Uterus (tissue), 2 donors: ENCODE data around the gene CGN.

ENCODE experiments used
- POLR2A ChIP-seq, 2 donors: fragments of 450-650 bp; IDR thresholded peaks; one replicate each; pipeline ENCODE4 v1.6.1; 2016; ENCODE audit warnings: antibody characterized with exemption in 2 of 2, mild to moderate bottlenecking in 1 of 2, moderate library complexity in 1 of 2
- TF ChIP-seq, protein P1 (sequence below), 4 experiments: fragments of 200-600 bp in 2 of 4; fragments of 450-650 bp in 2 of 4; sonication (generic) in 2 of 4; IDR thresholded peaks; one replicate each; pipeline ENCODE4 v1.5.1; 2016 to 2019; ENCODE audit warnings: antibody characterized with exemption in 4 of 4, mild to moderate bottlenecking in 2 of 4, moderate library complexity in 1 of 4

DNA sequence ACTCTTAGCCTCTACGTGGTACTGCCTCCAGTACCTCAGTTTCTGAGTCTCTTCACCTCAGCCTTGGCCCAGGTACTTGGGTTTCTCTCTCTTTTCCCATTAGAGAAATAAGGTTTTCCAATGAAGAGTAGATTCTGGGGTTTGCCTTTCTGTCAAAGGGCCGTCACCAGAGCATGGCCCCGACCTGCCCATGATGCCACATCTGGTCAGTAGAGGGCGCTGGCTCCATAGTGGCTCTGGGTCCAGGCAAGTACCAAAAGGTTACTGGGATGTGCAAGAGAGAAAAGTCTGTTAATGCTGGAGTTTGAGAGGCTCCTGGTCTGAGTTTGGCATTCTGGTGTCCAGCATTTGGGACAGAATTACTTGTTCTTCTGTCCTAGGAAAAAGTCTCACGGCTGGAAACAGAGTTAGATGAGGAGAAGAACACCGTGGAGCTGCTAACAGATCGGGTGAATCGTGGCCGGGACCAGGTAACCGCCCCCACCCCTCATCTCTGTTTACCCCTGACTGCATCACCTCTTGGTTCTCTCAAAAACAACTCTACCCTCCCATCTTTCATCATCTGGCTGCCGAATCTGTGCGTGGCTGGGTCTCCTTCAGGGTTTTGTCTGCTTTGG lies 23.6 kb downstream of the CGN start:
- TF ChIP-seq, protein P1, sequence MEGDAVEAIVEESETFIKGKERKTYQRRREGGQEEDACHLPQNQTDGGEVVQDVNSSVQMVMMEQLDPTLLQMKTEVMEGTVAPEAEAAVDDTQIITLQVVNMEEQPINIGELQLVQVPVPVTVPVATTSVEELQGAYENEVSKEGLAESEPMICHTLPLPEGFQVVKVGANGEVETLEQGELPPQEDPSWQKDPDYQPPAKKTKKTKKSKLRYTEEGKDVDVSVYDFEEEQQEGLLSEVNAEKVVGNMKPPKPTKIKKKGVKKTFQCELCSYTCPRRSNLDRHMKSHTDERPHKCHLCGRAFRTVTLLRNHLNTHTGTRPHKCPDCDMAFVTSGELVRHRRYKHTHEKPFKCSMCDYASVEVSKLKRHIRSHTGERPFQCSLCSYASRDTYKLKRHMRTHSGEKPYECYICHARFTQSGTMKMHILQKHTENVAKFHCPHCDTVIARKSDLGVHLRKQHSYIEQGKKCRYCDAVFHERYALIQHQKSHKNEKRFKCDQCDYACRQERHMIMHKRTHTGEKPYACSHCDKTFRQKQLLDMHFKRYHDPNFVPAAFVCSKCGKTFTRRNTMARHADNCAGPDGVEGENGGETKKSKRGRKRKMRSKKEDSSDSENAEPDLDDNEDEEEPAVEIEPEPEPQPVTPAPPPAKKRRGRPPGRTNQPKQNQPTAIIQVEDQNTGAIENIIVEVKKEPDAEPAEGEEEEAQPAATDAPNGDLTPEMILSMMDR (IDR thresholded peaks at IDR 0.05), result peak; percentile 60 to 69 (median 66)
- TF ChIP-seq POLR2A (IDR thresholded peaks at IDR 0.05), result no peak
